ENCODE results near the gene CTSL.

CTSL gene

GRCh38 chr9:87760529-87760928 is 34.6 kb downstream of the CTSL start:
- DNase-seq (ENCODE audit: low spot score), result no peak

- no peak for DNase-seq (ENCODE audit: low spot score)
Observed at GRCh38 chr9:87763286-87763685, 37.4 kb downstream of the CTSL start.

GRCh38 chr9:87765521-87765920 is 39.6 kb downstream of the CTSL start:
- no peak for DNase-seq (ENCODE audit: low spot score)

- DNase-seq (ENCODE audit: low spot score), result no peak
Observed at GRCh38 chr9:87766697-87767096, 40.8 kb downstream of the CTSL start.

- DNase-seq (ENCODE audit: low spot score), result no peak
Observed at GRCh38 chr9:87770616-87771315, 44.8 kb downstream of the CTSL start.

- DNase-seq (ENCODE audit: low spot score), result no peak
Observed at GRCh38 chr9:87771316-87772006, 45.5 kb downstream of the CTSL start.

- no peak for DNase-seq (ENCODE audit: low spot score)
Observed at GRCh38 chr9:87776481-87777379, 50.8 kb downstream of the CTSL start.

GRCh38 chr9:87778996-87779395 is 53.1 kb downstream of the CTSL start:
- DNase-seq (ENCODE audit: low spot score), result no peak
